HG03354 (cell line): ENCODE data around the gene FNBP1L.

Experiments used
- ATAC-seq: cut with Tn5 transposase; IDR thresholded peaks from one replicate; pipeline ENCODE4 v1.9.1; 2021; ENCODE audit warnings: mild to moderate bottlenecking; ENCODE audit not compliant: unreplicated experiment, poor library complexity, severe bottlenecking

The FNBP1L gene

GRCh38 chr1:93556291-93556690, 108.4 kb downstream of the FNBP1L start:
- no peak for ATAC-seq

GRCh38 chr1:93559045-93559444, 111.1 kb downstream of the FNBP1L start:
- no peak for ATAC-seq

GRCh38 chr1:93559695-93560094, 111.8 kb downstream of the FNBP1L start:
- ATAC-seq, result no peak

- no peak for ATAC-seq
Measured at GRCh38 chr1:93565496-93566206, 117.7 kb downstream of the FNBP1L start.

- no peak for ATAC-seq
Measured at GRCh38 chr1:93566227-93566626, 118.3 kb downstream of the FNBP1L start.

GRCh38 chr1:93567255-93567918, 119.5 kb downstream of the FNBP1L start:
- ATAC-seq, result no peak

- no peak for ATAC-seq
Measured at GRCh38 chr1:93569489-93569888, 121.6 kb downstream of the FNBP1L start.

- no peak for ATAC-seq
Measured at GRCh38 chr1:93571623-93572310, 123.8 kb downstream of the FNBP1L start.

GRCh38 chr1:93573940-93574469, 126.1 kb downstream of the FNBP1L start:
- ATAC-seq, result no peak

GRCh38 chr1:93574511-93574910, 126.6 kb downstream of the FNBP1L start:
- no peak for ATAC-seq

GRCh38 chr1:93574991-93575390, 127.1 kb downstream of the FNBP1L start:
- no peak for ATAC-seq

GRCh38 chr1:93575621-93576284, 127.8 kb downstream of the FNBP1L start:
- ATAC-seq, result no peak

- ATAC-seq, result no peak
Measured at GRCh38 chr1:93576346-93576745, 128.4 kb downstream of the FNBP1L start.

GRCh38 chr1:93576746-93577145, 128.8 kb downstream of the FNBP1L start:
- ATAC-seq, result no peak

- ATAC-seq, result no peak
Measured at GRCh38 chr1:93577536-93578432, 129.9 kb downstream of the FNBP1L start.

GRCh38 chr1:93578433-93578830, 130.5 kb downstream of the FNBP1L start:
- no peak for ATAC-seq

GRCh38 chr1:93578911-93579825, 131.2 kb downstream of the FNBP1L start:
- no peak for ATAC-seq

- no peak for ATAC-seq
Measured at GRCh38 chr1:93579891-93580290, 132.0 kb downstream of the FNBP1L start.
